ENCODE data around the gene MCU. TPM values are rescaled to one million over a fixed set of nuclear protein-coding genes. Genes with fewer than 3 reads are reported as not detected.

The MCU gene
- total RNA-seq, 1 donor from 2014 or later: 27.0 TPM

DNA sequence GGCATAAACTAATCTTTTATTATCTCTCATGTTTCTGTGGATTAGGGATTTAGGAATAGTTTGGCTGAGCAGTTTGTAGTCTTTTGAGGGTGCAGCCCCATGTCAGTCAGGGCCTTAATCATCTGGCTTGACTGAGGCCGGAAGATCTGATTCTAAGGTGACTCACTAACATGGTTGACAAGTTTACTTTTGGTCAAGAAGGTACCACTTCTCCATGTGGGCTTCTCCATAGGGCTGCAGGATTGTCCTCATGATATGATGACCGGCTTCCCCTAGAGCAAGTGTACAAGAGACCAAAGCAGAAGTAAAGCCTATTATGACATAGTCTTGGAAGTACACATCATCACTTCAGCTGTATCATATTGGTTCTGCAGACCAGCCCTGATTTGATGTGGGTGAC, 155.7 kb downstream of the MCU start:
- TF ChIP-seq, protein P1, sequence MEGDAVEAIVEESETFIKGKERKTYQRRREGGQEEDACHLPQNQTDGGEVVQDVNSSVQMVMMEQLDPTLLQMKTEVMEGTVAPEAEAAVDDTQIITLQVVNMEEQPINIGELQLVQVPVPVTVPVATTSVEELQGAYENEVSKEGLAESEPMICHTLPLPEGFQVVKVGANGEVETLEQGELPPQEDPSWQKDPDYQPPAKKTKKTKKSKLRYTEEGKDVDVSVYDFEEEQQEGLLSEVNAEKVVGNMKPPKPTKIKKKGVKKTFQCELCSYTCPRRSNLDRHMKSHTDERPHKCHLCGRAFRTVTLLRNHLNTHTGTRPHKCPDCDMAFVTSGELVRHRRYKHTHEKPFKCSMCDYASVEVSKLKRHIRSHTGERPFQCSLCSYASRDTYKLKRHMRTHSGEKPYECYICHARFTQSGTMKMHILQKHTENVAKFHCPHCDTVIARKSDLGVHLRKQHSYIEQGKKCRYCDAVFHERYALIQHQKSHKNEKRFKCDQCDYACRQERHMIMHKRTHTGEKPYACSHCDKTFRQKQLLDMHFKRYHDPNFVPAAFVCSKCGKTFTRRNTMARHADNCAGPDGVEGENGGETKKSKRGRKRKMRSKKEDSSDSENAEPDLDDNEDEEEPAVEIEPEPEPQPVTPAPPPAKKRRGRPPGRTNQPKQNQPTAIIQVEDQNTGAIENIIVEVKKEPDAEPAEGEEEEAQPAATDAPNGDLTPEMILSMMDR (conservative IDR thresholded peaks at IDR 0.05): no peak
- Mint-ChIP-seq H3K4me3 (no peak overlapping the region), H3K27ac (no peak overlapping the region), H3K27me3 (no peaks in the 10 kb centered on the region), H3K36me3 (peaks cover 6% of the 10 kb centered on the region), H3K4me1 (ENCODE audit: unreplicated experiment) (no peaks in the 10 kb centered on the region), H3K9me3 (peaks cover 6% of the 10 kb centered on the region)
- no peak for DNase-seq (ENCODE audit: extremely low spot score, unreplicated experiment)

DNA sequence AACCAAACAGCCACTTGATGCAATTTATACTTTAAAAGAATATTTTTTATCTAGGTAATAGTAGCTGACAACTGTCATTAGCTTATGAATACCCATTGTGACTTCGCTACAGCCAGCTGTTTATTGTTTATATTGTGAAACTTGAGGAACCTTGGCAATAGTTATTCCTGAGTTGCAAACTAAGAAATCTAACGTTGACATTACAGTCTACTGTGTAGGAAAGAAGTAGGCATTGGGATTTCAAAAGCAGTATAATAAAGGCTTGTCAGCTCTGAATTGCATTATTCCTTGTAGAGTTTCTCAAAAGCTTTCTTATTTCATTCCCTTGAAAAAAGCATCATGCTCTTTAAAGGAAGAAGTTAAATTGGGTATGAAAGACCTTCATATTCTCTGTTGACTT, 158.9 kb downstream of the MCU start:
- TF ChIP-seq, protein P1 (conservative IDR thresholded peaks at IDR 0.05): no peak
- Mint-ChIP-seq H3K4me3 (no peak overlapping the region), H3K27me3 (no peaks in the 10 kb centered on the region), H3K4me1 (ENCODE audit: unreplicated experiment) (no peaks in the 10 kb centered on the region), H3K9me3 (peaks cover 6% of the 10 kb centered on the region), H3K36me3 (peaks cover 6% of the 10 kb centered on the region), H3K27ac (no peak overlapping the region)
- no peak for DNase-seq (ENCODE audit: extremely low spot score, unreplicated experiment)

DNA sequence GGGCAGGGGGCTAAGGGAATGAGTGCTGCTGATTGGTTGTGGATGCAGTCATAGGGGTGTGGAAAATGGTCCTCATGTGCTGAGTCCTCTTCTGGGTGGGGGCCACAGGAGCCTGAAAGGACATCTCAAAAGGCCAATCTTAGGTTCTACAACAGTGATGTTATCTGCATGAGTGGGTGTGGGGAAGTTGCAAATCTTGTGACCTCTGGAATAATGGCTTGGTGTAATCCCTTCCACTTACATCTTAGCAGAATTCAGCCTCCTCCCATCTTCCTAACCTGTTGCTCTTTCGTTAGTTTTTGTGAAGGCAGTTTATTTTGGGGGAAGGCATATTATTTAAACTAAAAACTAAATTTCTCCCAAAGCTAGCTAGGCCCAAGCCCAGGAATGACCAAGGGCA, 159.6 kb downstream of the MCU start:
- no peak overlapping the region for H3K27ac Mint-ChIP-seq
- peaks cover 6% of the 10 kb centered on the region for H3K9me3 Mint-ChIP-seq
- TF ChIP-seq, protein P1 (conservative IDR thresholded peaks at IDR 0.05): no peak
- no peaks in the 10 kb centered on the region for H3K27me3 Mint-ChIP-seq
- no peak for DNase-seq (ENCODE audit: extremely low spot score, unreplicated experiment)
- no peaks in the 10 kb centered on the region for H3K4me1 Mint-ChIP-seq (ENCODE audit: unreplicated experiment)
- H3K4me3 Mint-ChIP-seq: no peak overlapping the region
- H3K36me3 Mint-ChIP-seq: peaks cover 6% of the 10 kb centered on the region

GRCh38 chr10:72852508-72852907, 160.6 kb downstream of the MCU start:
- TF ChIP-seq, protein P1 (conservative IDR thresholded peaks at IDR 0.05): no peak
- H3K27ac Mint-ChIP-seq: no peak overlapping the region
- H3K4me1 Mint-ChIP-seq (ENCODE audit: unreplicated experiment): no peaks in the 10 kb centered on the region
- H3K36me3 Mint-ChIP-seq: peaks cover 6% of the 10 kb centered on the region
- no peak overlapping the region for H3K4me3 Mint-ChIP-seq
- H3K9me3 Mint-ChIP-seq: peaks cover 6% of the 10 kb centered on the region
- no peak for DNase-seq (ENCODE audit: extremely low spot score, unreplicated experiment)
- H3K27me3 Mint-ChIP-seq: no peaks in the 10 kb centered on the region

DNA sequence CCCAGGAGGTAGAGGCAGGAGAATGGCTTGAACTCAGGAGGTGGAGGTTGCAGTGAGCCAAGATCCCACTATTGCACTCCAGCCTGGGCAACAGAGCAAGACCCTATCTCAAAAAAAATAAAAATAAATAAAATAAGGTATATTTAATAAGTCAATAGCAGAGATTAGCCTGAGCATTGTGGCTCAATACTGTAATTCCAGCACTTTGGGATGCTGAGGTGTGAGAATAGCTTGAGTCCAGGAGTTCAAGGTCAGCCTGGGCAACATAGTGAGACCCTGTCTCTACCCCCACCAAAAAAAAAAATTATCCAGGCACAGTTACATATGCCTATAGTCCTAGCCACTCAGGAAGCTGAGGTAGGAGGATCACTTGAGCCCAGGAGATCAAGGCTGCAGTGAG, 163.2 kb downstream of the MCU start:
- TF ChIP-seq, protein P1 (conservative IDR thresholded peaks at IDR 0.05): no peak
- Mint-ChIP-seq H3K36me3 (peaks cover 11% of the 10 kb centered on the region), H3K27ac (no peak overlapping the region), H3K27me3 (no peaks in the 10 kb centered on the region), H3K4me3 (no peak overlapping the region), H3K4me1 (ENCODE audit: unreplicated experiment) (no peaks in the 10 kb centered on the region), H3K9me3 (peaks cover 6% of the 10 kb centered on the region)
- DNase-seq (ENCODE audit: extremely low spot score, unreplicated experiment): no peak

DNA sequence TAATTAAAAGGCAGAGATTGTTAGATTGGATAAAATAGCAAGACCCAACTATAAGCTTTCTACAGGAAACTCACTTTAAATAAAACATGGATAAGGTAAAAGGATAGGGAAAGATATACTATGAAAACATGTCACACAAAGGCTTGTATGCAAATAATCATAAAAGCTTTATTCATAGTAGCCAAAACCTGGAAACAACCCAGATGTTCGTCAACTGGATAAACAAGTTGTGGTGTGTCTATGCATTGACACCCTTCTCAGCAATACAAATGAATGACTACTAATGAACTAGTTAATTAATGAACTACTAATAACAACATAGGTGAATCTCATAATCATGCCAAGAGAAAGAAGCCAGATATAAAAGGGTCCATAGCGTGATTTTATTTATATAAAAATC, 163.8 kb downstream of the MCU start:
- Mint-ChIP-seq H3K27me3 (no peaks in the 10 kb centered on the region), H3K27ac (no peak overlapping the region), H3K36me3 (peaks cover 15% of the 10 kb centered on the region), H3K4me3 (no peak overlapping the region), H3K9me3 (peaks cover 6% of the 10 kb centered on the region), H3K4me1 (ENCODE audit: unreplicated experiment) (no peaks in the 10 kb centered on the region)
- DNase-seq (ENCODE audit: extremely low spot score, unreplicated experiment): no peak
- TF ChIP-seq, protein P1 (conservative IDR thresholded peaks at IDR 0.05): no peak

All from type B pancreatic cell (in vitro differentiated cells).